IMR-90 (cell line): ENCODE results near the gene FNIP1. TPM values are rescaled to one million over a fixed set of nuclear protein-coding genes. Genes with fewer than 3 reads are reported as not detected.
A peak's percentile ranks its signal among the peaks of the same experiment; 100 is the strongest.

Experiments used
- ATAC-seq: fragments of 200-7000 bp; cut with Tn5 transposase; 2 replicates; pipeline ENCODE4 v1.9.1; 2020; ENCODE audit warnings: low read depth, mild to moderate bottlenecking, moderate library complexity
- BruUV-seq: library from RNA; stranded (reverse); fragments of 400-500 nt; replicated peaks from 2 replicates; lab custom pipeline; 2021; lab: Mats Ljungman, UMichigan
- CTCF ChIA-PET: fragments of 300-600 bp; formaldehyde crosslinking; extraction: SDS; loops from one replicate; lab custom pipeline; 2021; ENCODE audit warnings: antibody characterized with exemption; lab: Yijun Ruan, JAX
- POLR2A ChIA-PET: fragments of 300-600 bp; sonication (Branson Sonifier 250); formaldehyde crosslinking; loops from one replicate; lab custom pipeline; 2022; ENCODE audit warnings: antibody characterized with exemption; ENCODE audit not compliant: unreplicated experiment; lab: Charles Lee
- DNase-seq: peaks from one replicate; pipeline ENCODE4 v3.0.0; 2013
- H2AFZ ChIP-seq: replicated peaks from 2 replicates; pipeline ENCODE3; 2013; ENCODE audit warnings: low read length, mild to moderate bottlenecking; ENCODE audit not compliant: poor library complexity
- H2AK5ac ChIP-seq: 2 replicates; pipeline ENCODE4 v1.6.1; 2013; ENCODE audit warnings: low read depth, low read length, inconsistent platforms
- H2AK9ac ChIP-seq: replicated peaks from 2 replicates; pipeline ENCODE3; 2013; ENCODE audit warnings: mild to moderate bottlenecking, low read depth, low read length, moderate library complexity; ENCODE audit not compliant: poor library complexity
- H2BK120ac ChIP-seq: 2 replicates; pipeline ENCODE4 v1.6.1; 2013; ENCODE audit warnings: low read depth, low read length, inconsistent platforms
- H2BK15ac ChIP-seq: 3 replicates; pipeline ENCODE4 v1.6.1; 2013; ENCODE audit warnings: low read depth, low read length, inconsistent platforms
- H2BK20ac ChIP-seq: 2 replicates; pipeline ENCODE4 v1.6.1; 2013; ENCODE audit warnings: low read depth, mild to moderate bottlenecking, inconsistent platforms, low read length, moderate library complexity
- H2BK5ac ChIP-seq: 2 replicates; pipeline ENCODE4 v1.6.1; 2013; ENCODE audit warnings: mild to moderate bottlenecking, low read depth, low read length, inconsistent platforms; ENCODE audit not compliant: poor library complexity, severe bottlenecking
- H3K14ac ChIP-seq: replicated peaks from 2 replicates; pipeline ENCODE4 v1.6.1; 2013; ENCODE audit warnings: low read depth, low read length, inconsistent platforms
- H3K18ac ChIP-seq: 2 replicates; pipeline ENCODE4 v1.6.1; 2013; ENCODE audit warnings: low read depth, low read length, control low read depth
- H3K23ac ChIP-seq: 2 replicates; pipeline ENCODE4 v1.6.1; 2013; ENCODE audit warnings: low read depth, low read length, inconsistent platforms
- H3K27ac ChIP-seq: 2 replicates; pipeline ENCODE4 v1.5.1; 2013; ENCODE audit warnings: mild to moderate bottlenecking, control low read depth, low read length; ENCODE audit not compliant: insufficient read depth
- H3K27me3 ChIP-seq: 2 replicates; pipeline ENCODE4 v1.6.1; 2013; ENCODE audit warnings: low read length; ENCODE audit not compliant: control insufficient read depth, insufficient read depth
- H3K36me3 ChIP-seq: 2 replicates; pipeline ENCODE4 v1.6.1; 2013; ENCODE audit warnings: low read length, mixed read lengths; ENCODE audit not compliant: control insufficient read depth, insufficient read depth
- H3K4ac ChIP-seq: 2 replicates; pipeline ENCODE4 v1.6.1; 2013; ENCODE audit warnings: low read depth, low read length, inconsistent platforms
- H3K4me1 ChIP-seq: 2 replicates; pipeline ENCODE4 v1.6.1; 2013; ENCODE audit warnings: low read length, mixed read lengths; ENCODE audit not compliant: control insufficient read depth, insufficient read depth
- H3K4me2 ChIP-seq: 2 replicates; pipeline ENCODE4 v1.6.1; 2013; ENCODE audit warnings: low read depth, mild to moderate bottlenecking, control low read depth, low read length, moderate library complexity
- H3K4me3 ChIP-seq: 2 replicates; pipeline ENCODE4 v1.5.1; 2013; ENCODE audit warnings: low read depth, mild to moderate bottlenecking, control low read depth, low read length, moderate library complexity; ENCODE audit not compliant: insufficient read depth
- H3K56ac ChIP-seq: 2 replicates; pipeline ENCODE4 v1.6.1; 2013; ENCODE audit warnings: low read length, inconsistent platforms; ENCODE audit not compliant: insufficient read depth; ENCODE audit errors: extremely low read depth
- H3K79me1 ChIP-seq, 2 experiments: 2 replicates each; pipeline ENCODE4 v1.6.1; 2013; ENCODE audit warnings: low read length in 2 of 2, inconsistent platforms in 1 of 2, low read depth in 1 of 2
- H3K9ac ChIP-seq: 2 replicates; pipeline ENCODE4 v1.6.1; 2013; ENCODE audit warnings: low read depth, low read length, control low read depth
- H3K9me1 ChIP-seq: 2 replicates; pipeline ENCODE4 v1.6.1; 2013; ENCODE audit warnings: low read length, inconsistent platforms; ENCODE audit not compliant: insufficient read depth
- H3K9me3 ChIP-seq: 2 replicates; pipeline ENCODE4 v1.6.1; 2013; ENCODE audit warnings: low read length; ENCODE audit not compliant: control insufficient read depth, insufficient read depth
- H4K20me1 ChIP-seq: 2 replicates; pipeline ENCODE4 v1.6.1; 2013; ENCODE audit warnings: low read length, inconsistent platforms; ENCODE audit not compliant: insufficient read depth
- H4K5ac ChIP-seq: 2 replicates; pipeline ENCODE4 v1.6.1; 2013; ENCODE audit warnings: mild to moderate bottlenecking, low read depth, low read length, control low read depth
- H4K8ac ChIP-seq, 2 experiments: 2 replicates each; pipeline ENCODE4 v1.6.1; 2013; ENCODE audit warnings: low read depth in 2 of 2, low read length in 2 of 2, control low read depth in 1 of 2, inconsistent platforms in 1 of 2
- H4K91ac ChIP-seq: 2 replicates; pipeline ENCODE4 v1.6.1; 2013; ENCODE audit warnings: low read depth, low read length, inconsistent platforms; ENCODE audit not compliant: insufficient read depth
- CEBPB ChIP-seq: IDR thresholded peaks from 2 replicates; pipeline ENCODE4 v1.6.1; 2012; ENCODE audit warnings: low read depth, low read length, improper control_type of control experiment
- CHD1 ChIP-seq: IDR thresholded peaks from 2 replicates; pipeline ENCODE4 v1.6.1; 2012; ENCODE audit warnings: low read depth, low read length, improper control_type of control experiment
- ELK1 ChIP-seq: fragments of 150-350 bp; IDR thresholded peaks from 2 replicates; pipeline ENCODE4 v1.6.1; 2016; ENCODE audit warnings: low read depth, mild to moderate bottlenecking, low read length, moderate library complexity, borderline replicate concordance
- MAFK ChIP-seq: IDR thresholded peaks from 2 replicates; pipeline ENCODE4 v1.6.1; 2012; ENCODE audit warnings: low read depth, low read length, improper control_type of control experiment
- NFE2L2 ChIP-seq: fragments of 150-350 bp; IDR thresholded peaks from 2 replicates; pipeline ENCODE4 v1.6.1; 2016; ENCODE audit warnings: low read depth, mild to moderate bottlenecking, low read length
- RFX5 ChIP-seq: IDR thresholded peaks from 2 replicates; pipeline ENCODE4 v1.8.0; 2012; ENCODE audit warnings: low read depth, mild to moderate bottlenecking, low read length, moderate library complexity
- USF2 ChIP-seq: fragments of 150-350 bp; IDR thresholded peaks from 2 replicates; pipeline ENCODE4 v1.6.1; 2017; ENCODE audit warnings: mild to moderate bottlenecking, antibody characterized with exemption, low read length, low read depth
- WGBS, 2 experiments: methylation state at CpG; one replicate each; pipeline versions ENCODE4 v1.1.5 to v1.1.7; 2013; ENCODE audit warnings: missing lambda C conversion rate in 2 of 2; ENCODE audit not compliant: insufficient read length in 1 of 2; ENCODE audit errors: extremely low coverage in 2 of 2; 5-methylcytosine and 5-hydroxymethylcytosine counted together
- dilution Hi-C: fragments of 300-500 bp; cut with HindIII; formaldehyde crosslinking; loops from one replicate; pipeline ENCODE4 v1.14.3; 2018; ENCODE audit warnings: low sequenced_read_pairs; ENCODE audit not compliant: unreplicated experiment
- in situ Hi-C: fragments of 300-500 bp; cut with MboI; formaldehyde crosslinking; loops from 3 replicates; pipeline ENCODE4 v1.14.3; 2019; ENCODE audit warnings: low sequenced_read_pairs, inconsistent platforms, mixed read lengths
- intact Hi-C: fragments of 100-400 bp; cut with micrococcal nuclease; formaldehyde crosslinking; loops from 2 replicates; pipeline ENCODE4 v1.10.0; 2022
- polyA plus RNA-seq, 3 experiments: library from polyadenylated mRNA; depleted of rRNA; stranded (reverse); fragments of >200 nt; gene quantifications; 2 replicates each; pipeline ENCODE4 v1.2.3, GENCODE V29; 2012; ENCODE audit warnings: low replicate concordance in 1 of 3
- total RNA-seq: library from RNA; depleted of rRNA; stranded (reverse); fragments of >200 nt; gene quantifications from 2 replicates; pipeline ENCODE4 v1.2.3, GENCODE V29; 2012

FNIP1 gene
- total and polyA plus RNA-seq, 2 of the 4 experiments (the other 2 are of a cell fraction) = 5.6 to 34.1 TPM

GRCh38 chr5:131661933-131662332 lies 134.9 kb downstream of the FNIP1 start:
- Histone ChIP-seq H3K18ac (no peak overlapping the region), H2BK120ac (no peak overlapping the region), H3K27me3 (no peaks in the 10 kb centered on the region), H2BK5ac (no peak overlapping the region), H3K4me1 (no peaks in the 10 kb centered on the region; the same call in 1 of the 2 replicates), H4K91ac (no peak overlapping the region), H3K4ac (no peak overlapping the region), H3K27ac (no peak overlapping the region), H4K8ac (no peak overlapping the region), H3K9me3 (peaks cover 3% of the 10 kb centered on the region; the same call in 1 of the 2 replicates), H2BK15ac (no peak overlapping the region), H3K56ac (no peak overlapping the region), H3K79me1 (peaks cover 15 to 45% of the 10 kb centered on the region in 2 experiments), H2AK9ac (no peak overlapping the region), H3K36me3 (peaks cover 33% of the 10 kb centered on the region), H3K4me2 (no peak overlapping the region), H2BK20ac (no peak overlapping the region), H4K20me1 (no peaks in the 10 kb centered on the region), H3K4me3 (no peak overlapping the region), H2AK5ac (no peak overlapping the region), H3K9me1 (peaks cover 3% of the 10 kb centered on the region; the same call in 1 of the 2 replicates), H3K14ac (no peak overlapping the region), H3K23ac (no peak overlapping the region), H3K9ac (no peak overlapping the region), H4K5ac (no peak overlapping the region), H2AFZ (no peak overlapping the region)
- in situ Hi-C loops (no loop called here), intact Hi-C loops (no loop called here), dilution Hi-C loops (no loop called here)
- BruUV-seq = no TSS peak
- TF ChIP-seq NFE2L2 = peak; percentile 74
- no peak for TF ChIP-seq ELK1
- TF ChIP-seq CEBPB = no peak
- no peak for TF ChIP-seq RFX5
- TF ChIP-seq MAFK = peak; percentile 74
- no peak for TF ChIP-seq CHD1
- no peak for TF ChIP-seq USF2
- POLR2A ChIA-PET = interaction anchor here (0.6 kb wide), 1 partner anchor 10 kb away, joined by 9 read pairs; no protein-coding TSS in a partner anchor
- DNase-seq (no peak), ATAC-seq (no peak; the same call in 1 of the 2 replicates)
- WGBS, 2 experiments = no CpG with 5 or more reads among the region's 1 CpG
- CTCF ChIA-PET = no interaction called here
